GM12892 (cell line): ENCODE results near the gene R3HDM2.

Experiments used
- POLR2AphosphoS5 ChIP-seq: IDR thresholded peaks from 2 replicates; pipeline ENCODE4 v1.6.1; 2011; ENCODE audit warnings: low read depth, low read length, control low read depth
- TAF1 ChIP-seq: IDR thresholded peaks from 2 replicates; pipeline ENCODE4 v1.6.1; 2011; ENCODE audit warnings: low read depth, mild to moderate bottlenecking, control low read depth, low read length, borderline replicate concordance

DNA sequence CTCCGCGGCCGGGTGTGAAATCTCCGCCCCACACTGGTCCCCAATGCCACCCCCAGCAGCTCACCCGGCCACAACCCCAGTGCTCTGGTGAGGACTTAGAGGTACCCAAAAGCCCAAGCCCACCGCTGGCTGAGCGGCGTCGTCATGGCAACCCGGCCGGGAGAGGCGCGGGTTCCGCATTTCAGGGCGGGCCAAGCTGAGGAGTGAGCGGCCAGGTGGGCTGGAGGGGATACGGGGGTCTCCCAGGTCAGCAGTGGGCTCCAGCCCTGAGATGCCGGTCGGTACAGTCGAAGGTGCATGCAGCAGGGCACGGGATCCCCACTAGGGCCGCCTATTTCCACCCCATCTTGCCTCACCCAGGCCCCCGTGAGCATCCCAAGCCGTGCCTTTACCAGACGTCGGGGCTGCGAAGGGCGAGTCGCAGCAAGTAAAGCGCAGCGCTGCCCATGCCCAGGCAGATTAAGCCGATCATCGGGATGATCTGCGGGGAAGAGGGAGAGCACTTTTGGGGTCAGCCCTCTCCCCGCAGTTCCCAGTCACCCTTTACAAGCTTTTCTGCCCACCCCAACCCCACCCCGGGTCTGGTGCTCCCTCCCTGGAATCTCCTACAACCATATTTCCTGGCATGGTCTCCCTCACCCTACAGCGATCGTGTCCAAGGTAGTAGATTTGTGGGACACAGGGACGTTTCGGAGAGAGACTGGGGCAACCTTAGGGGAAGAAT is 194.5 kb downstream of the R3HDM2 start:
- TF ChIP-seq TAF1 (no peak), POLR2AphosphoS5 (0 out of 2 replicates have a peak, but pooled peaks have one; percentile 29)
